ENCODE measurements around the gene KAZN.

Gene KAZN

GRCh38 chr1:14668538-14668937, 70.1 kb downstream of the KAZN start:
- no peak overlapping the region for H3K4me3 ChIP-seq (ENCODE audit: low read depth in 1 of 2, low read length in 1 of 2)
- H3K4me1 ChIP-seq (ENCODE audit: control insufficient read depth in 1 of 2, insufficient read depth in 1 of 2, low read depth in 1 of 2, low read length in 1 of 2) = no peaks in the 10 kb centered on the region
- TF ChIP-seq, protein P1, sequence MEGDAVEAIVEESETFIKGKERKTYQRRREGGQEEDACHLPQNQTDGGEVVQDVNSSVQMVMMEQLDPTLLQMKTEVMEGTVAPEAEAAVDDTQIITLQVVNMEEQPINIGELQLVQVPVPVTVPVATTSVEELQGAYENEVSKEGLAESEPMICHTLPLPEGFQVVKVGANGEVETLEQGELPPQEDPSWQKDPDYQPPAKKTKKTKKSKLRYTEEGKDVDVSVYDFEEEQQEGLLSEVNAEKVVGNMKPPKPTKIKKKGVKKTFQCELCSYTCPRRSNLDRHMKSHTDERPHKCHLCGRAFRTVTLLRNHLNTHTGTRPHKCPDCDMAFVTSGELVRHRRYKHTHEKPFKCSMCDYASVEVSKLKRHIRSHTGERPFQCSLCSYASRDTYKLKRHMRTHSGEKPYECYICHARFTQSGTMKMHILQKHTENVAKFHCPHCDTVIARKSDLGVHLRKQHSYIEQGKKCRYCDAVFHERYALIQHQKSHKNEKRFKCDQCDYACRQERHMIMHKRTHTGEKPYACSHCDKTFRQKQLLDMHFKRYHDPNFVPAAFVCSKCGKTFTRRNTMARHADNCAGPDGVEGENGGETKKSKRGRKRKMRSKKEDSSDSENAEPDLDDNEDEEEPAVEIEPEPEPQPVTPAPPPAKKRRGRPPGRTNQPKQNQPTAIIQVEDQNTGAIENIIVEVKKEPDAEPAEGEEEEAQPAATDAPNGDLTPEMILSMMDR (IDR thresholded peaks at IDR 0.05) = no peak
- no peaks in the 10 kb centered on the region for H3K9me3 ChIP-seq
- no peaks in the 10 kb centered on the region for H3K27me3 ChIP-seq
- H3K27ac ChIP-seq = no peak overlapping the region
- no peaks in the 10 kb centered on the region for H3K36me3 ChIP-seq

GRCh38 chr1:14672005-14672404, 73.5 kb downstream of the KAZN start:
- Histone ChIP-seq H3K36me3 (no peaks in the 10 kb centered on the region), H3K9me3 (no peaks in the 10 kb centered on the region), H3K27me3 (no peaks in the 10 kb centered on the region), H3K4me3 (ENCODE audit: low read depth in 1 of 2, low read length in 1 of 2) (no peak overlapping the region), H3K4me1 (ENCODE audit: control insufficient read depth in 1 of 2, insufficient read depth in 1 of 2, low read depth in 1 of 2, low read length in 1 of 2) (no peaks in the 10 kb centered on the region), H3K27ac (no peak overlapping the region)
- TF ChIP-seq, protein P1 (IDR thresholded peaks at IDR 0.05) = no peak

DNA sequence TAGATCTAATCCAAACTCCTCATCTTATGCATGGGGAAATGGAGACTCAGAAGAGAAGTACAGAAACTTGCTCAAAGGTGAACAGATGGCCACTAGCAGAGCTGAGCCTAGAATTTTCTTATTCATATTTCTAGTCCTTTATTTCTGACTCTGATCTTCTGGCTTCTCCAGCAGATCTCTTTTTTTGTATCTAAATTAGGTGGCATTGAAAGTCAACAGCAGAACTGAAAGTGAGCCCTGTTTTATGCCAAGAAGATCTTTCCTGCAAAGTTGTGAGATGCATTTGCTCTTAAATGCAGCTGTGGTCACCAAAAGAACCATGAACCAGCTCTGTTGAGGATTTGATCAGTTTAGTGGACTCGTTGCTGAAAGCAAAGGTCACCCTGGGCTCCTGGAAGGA, 75.5 kb downstream of the KAZN start:
- Histone ChIP-seq H3K4me3 (ENCODE audit: low read depth in 1 of 2, low read length in 1 of 2) (no peak overlapping the region), H3K27ac (no peak overlapping the region), H3K27me3 (no peaks in the 10 kb centered on the region), H3K4me1 (ENCODE audit: control insufficient read depth in 1 of 2, insufficient read depth in 1 of 2, low read depth in 1 of 2, low read length in 1 of 2) (no peaks in the 10 kb centered on the region), H3K36me3 (no peaks in the 10 kb centered on the region), H3K9me3 (no peaks in the 10 kb centered on the region)
- TF ChIP-seq, protein P1 (IDR thresholded peaks at IDR 0.05) = no peak

GRCh38 chr1:14676400-14676799, 77.9 kb downstream of the KAZN start:
- Histone ChIP-seq H3K27me3 (no peaks in the 10 kb centered on the region), H3K9me3 (no peaks in the 10 kb centered on the region), H3K4me3 (ENCODE audit: low read depth in 1 of 2, low read length in 1 of 2) (no peak overlapping the region), H3K36me3 (no peaks in the 10 kb centered on the region), H3K4me1 (ENCODE audit: control insufficient read depth in 1 of 2, insufficient read depth in 1 of 2, low read depth in 1 of 2, low read length in 1 of 2) (no peaks in the 10 kb centered on the region), H3K27ac (no peak overlapping the region)
- TF ChIP-seq, protein P1 (IDR thresholded peaks at IDR 0.05) = no peak

GRCh38 chr1:14677292-14677971, 78.9 kb downstream of the KAZN start:
- no peaks in the 10 kb centered on the region for H3K4me1 ChIP-seq (ENCODE audit: control insufficient read depth in 1 of 2, insufficient read depth in 1 of 2, low read depth in 1 of 2, low read length in 1 of 2)
- H3K27me3 ChIP-seq = no peaks in the 10 kb centered on the region
- no peaks in the 10 kb centered on the region for H3K9me3 ChIP-seq
- TF ChIP-seq, protein P1 (IDR thresholded peaks at IDR 0.05) = no peak
- no peak overlapping the region for H3K4me3 ChIP-seq (ENCODE audit: low read depth in 1 of 2, low read length in 1 of 2)
- H3K36me3 ChIP-seq = no peaks in the 10 kb centered on the region
- no peak overlapping the region for H3K27ac ChIP-seq
